PFSK-1 (cell line): ENCODE data around the gene OR52J3. TPM values are rescaled to one million over a fixed set of nuclear protein-coding genes. Genes with fewer than 3 reads are reported as not detected.

Experiments used
- FOXP2 ChIP-seq: optimal IDR thresholded peaks from 2 replicates; pipeline ENCODE3; 2011; ENCODE audit warnings: borderline replicate concordance, control low read depth, inconsistent platforms; ENCODE audit not compliant: insufficient read depth; ENCODE audit errors: extremely low read length, extremely low read depth
- POLR2AphosphoS5 ChIP-seq: IDR thresholded peaks from 2 replicates; pipeline ENCODE4 v1.6.1; 2012; ENCODE audit warnings: low read depth, mild to moderate bottlenecking, control low read depth, low read length, moderate library complexity
- REST ChIP-seq, 2 experiments: IDR thresholded peaks; 2 replicates each; pipeline versions ENCODE4 v1.6.1 to v1.8.0; 2011 to 2012; ENCODE audit warnings: low read depth in 2 of 2, low read length in 2 of 2, control low read depth in 1 of 2, inconsistent platforms in 1 of 2, mild to moderate bottlenecking in 1 of 2, moderate library complexity in 1 of 2; ENCODE audit not compliant: insufficient read depth in 1 of 2
- SIN3A ChIP-seq: IDR thresholded peaks from 2 replicates; pipeline ENCODE4 v1.6.1; 2012; ENCODE audit warnings: mild to moderate bottlenecking, low read length, moderate library complexity, borderline replicate concordance; ENCODE audit not compliant: insufficient read depth
- TAF1 ChIP-seq: IDR thresholded peaks from 2 replicates; pipeline ENCODE4 v1.6.1; 2012; ENCODE audit warnings: low read length, control low read depth, borderline replicate concordance; ENCODE audit not compliant: insufficient read depth
- polyA plus RNA-seq: library from polyadenylated mRNA; unstranded; fragments of >200 nt; gene quantifications from one replicate; pipeline ENCODE4 v1.2.1, GENCODE V29; 2012; ENCODE audit warnings: low read depth, missing spikeins; ENCODE audit not compliant: insufficient read length

Gene OR52J3
- polyA plus RNA-seq: not detected

GRCh38 chr11:5046226-5046625 is at the start of gene OR52J3:
Gene OR52J3 (plus strand): TSS chr11:5046526. CDS start chr11:5046526, 0 bp downstream.
- TF ChIP-seq FOXP2: no peak
- TF ChIP-seq TAF1: no peak
- TF ChIP-seq SIN3A: no peak
- no peak for TF ChIP-seq REST (IDR thresholded peaks at IDR 0.05; ENCODE audit: insufficient read depth in 1 of 2, low read depth in 2 of 2, low read length in 2 of 2)
- TF ChIP-seq POLR2AphosphoS5: no peak

- TF ChIP-seq TAF1 (no peak), POLR2AphosphoS5 (no peak), SIN3A (no peak), FOXP2 (no peak), REST (IDR thresholded peaks at IDR 0.05; ENCODE audit: insufficient read depth in 1 of 2, low read depth in 2 of 2, low read length in 2 of 2) (no peak)
Measured at GRCh38 chr11:5004424-5005274, 41.7 kb upstream of the OR52J3 start.

GRCh38 chr11:5007561-5007960 is 38.8 kb upstream of the OR52J3 start:
- TF ChIP-seq TAF1: no peak
- TF ChIP-seq FOXP2: no peak
- no peak for TF ChIP-seq REST (IDR thresholded peaks at IDR 0.05; ENCODE audit: insufficient read depth in 1 of 2, low read depth in 2 of 2, low read length in 2 of 2)
- no peak for TF ChIP-seq SIN3A
- TF ChIP-seq POLR2AphosphoS5: no peak

- TF ChIP-seq FOXP2 (no peak), POLR2AphosphoS5 (no peak), REST (IDR thresholded peaks at IDR 0.05; ENCODE audit: insufficient read depth in 1 of 2, low read depth in 2 of 2, low read length in 2 of 2) (no peak), SIN3A (no peak), TAF1 (no peak)
Measured at GRCh38 chr11:5011254-5011653, 35.1 kb upstream of the OR52J3 start.
